Liver (tissue), 9 donors: ENCODE data around the gene RNU6-9. TPM values are rescaled to one million over a fixed set of nuclear protein-coding genes. Genes with fewer than 3 reads are reported as not detected.

ENCODE experiments used
- DNase-seq: peaks from one replicate; pipeline ENCODE4 v3.0.0-alpha.2; 2017; ENCODE audit warnings: low spot score
- H3K27ac ChIP-seq, 2 donors: one replicate each; pipeline ENCODE4 v1.7.0; 2013; ENCODE audit warnings: inconsistent platforms in 2 of 2, low read length in 2 of 2, control low read depth in 1 of 2, low read depth in 1 of 2, mild to moderate bottlenecking in 1 of 2
- H3K27me3 ChIP-seq, 4 donors: one replicate each; pipeline versions ENCODE4 v1.6.1 to v1.7.0; 2013; ENCODE audit warnings: low read length in 3 of 4, inconsistent platforms in 1 of 4, mild to moderate bottlenecking in 1 of 4, moderate library complexity in 1 of 4; ENCODE audit not compliant: control insufficient read depth in 4 of 4, insufficient read depth in 4 of 4
- H3K36me3 ChIP-seq, 4 donors: one replicate each; pipeline versions ENCODE4 v1.6.1 to v1.7.0; 2013; ENCODE audit warnings: low read length in 3 of 4, mild to moderate bottlenecking in 3 of 4, low read depth in 1 of 4, moderate library complexity in 1 of 4; ENCODE audit not compliant: control insufficient read depth in 4 of 4, insufficient read depth in 3 of 4
- H3K4me1 ChIP-seq, 4 donors: one replicate each; pipeline versions ENCODE4 v1.6.1 to v1.7.0; 2013; ENCODE audit warnings: low read length in 3 of 4, mild to moderate bottlenecking in 3 of 4, moderate library complexity in 1 of 4; ENCODE audit not compliant: control insufficient read depth in 4 of 4, insufficient read depth in 4 of 4
- H3K4me3 ChIP-seq, 3 donors: one replicate each; pipeline versions ENCODE4 v1.6.1 to v1.7.0; 2013; ENCODE audit warnings: low read length in 3 of 3, control low read depth in 1 of 3, low read depth in 1 of 3, mild to moderate bottlenecking in 1 of 3
- H3K9ac ChIP-seq, 2 donors: one replicate each; pipeline ENCODE4 v1.7.0; 2013; ENCODE audit warnings: low read length in 2 of 2, mild to moderate bottlenecking in 2 of 2, moderate library complexity in 2 of 2, control low read depth in 1 of 2, low read depth in 1 of 2
- H3K9me3 ChIP-seq, 4 donors: one replicate each; pipeline versions ENCODE4 v1.6.1 to v1.7.0; 2013; ENCODE audit warnings: low read length in 3 of 4; ENCODE audit not compliant: control insufficient read depth in 4 of 4
- CTCF ChIP-seq: fragments of 150-350 bp; IDR thresholded peaks from 2 replicates; pipeline ENCODE4 v1.5.1; 2017; ENCODE audit warnings: improper control_type of control experiment, low read depth, low read length; ENCODE audit not compliant: missing input control
- EGR1 ChIP-seq, 2 donors: IDR thresholded peaks; 2 replicates each; pipeline ENCODE4 v1.6.1; 2016 to 2018; ENCODE audit warnings: antibody characterized with exemption in 2 of 2, low read depth in 2 of 2
- FOXA1 ChIP-seq: IDR thresholded peaks from 2 replicates; pipeline ENCODE4 v1.6.1; 2016; ENCODE audit warnings: antibody characterized with exemption
- FOXA2 ChIP-seq: IDR thresholded peaks from 2 replicates; pipeline ENCODE4 v1.6.1; 2016; ENCODE audit warnings: antibody characterized with exemption
- GABPA ChIP-seq, 2 donors: IDR thresholded peaks in 1 of 2; conservative IDR thresholded peaks in 1 of 2; 2 replicates each; pipeline ENCODE4 v1.6.1; 2016; ENCODE audit warnings: antibody characterized with exemption in 2 of 2, mild to moderate bottlenecking in 1 of 2, moderate library complexity in 1 of 2
- HNF4A ChIP-seq, 2 donors: conservative IDR thresholded peaks; 2 replicates each; pipeline ENCODE4 v1.6.1; 2016; ENCODE audit warnings: antibody characterized with exemption in 2 of 2, mild to moderate bottlenecking in 2 of 2
- MAX ChIP-seq: IDR thresholded peaks from 2 replicates; pipeline ENCODE4 v1.6.1; 2016; ENCODE audit warnings: antibody characterized with exemption
- NR2F2 ChIP-seq: IDR thresholded peaks from 2 replicates; pipeline ENCODE4 v1.6.1; 2016; ENCODE audit warnings: antibody characterized with exemption
- REST ChIP-seq: IDR thresholded peaks from 2 replicates; pipeline ENCODE4 v1.6.1; 2016; ENCODE audit warnings: antibody characterized with exemption, mild to moderate bottlenecking
- RXRA ChIP-seq, 2 donors: IDR thresholded peaks; 2 replicates each; pipeline ENCODE4 v1.6.1; 2017 to 2018; ENCODE audit warnings: antibody characterized with exemption in 2 of 2, mild to moderate bottlenecking in 1 of 2
- ZBTB33 ChIP-seq: IDR thresholded peaks from 2 replicates; pipeline ENCODE4 v1.6.1; 2016; ENCODE audit warnings: antibody characterized with exemption
- WGBS: extraction: QIAGEN DNeasy Blood & Tissue Kit; methylation state at CpG from one replicate; pipeline ENCODE4 v1.1.7; 2013; 5-methylcytosine and 5-hydroxymethylcytosine counted together
- polyA plus RNA-seq, 2 donors: library from polyadenylated mRNA; stranded (reverse) in 1 of 2; unstranded in 1 of 2; fragments of 200-250 nt in 1 of 2; fragments of >200 nt in 1 of 2; fragmentation: Nextera tagmentation in 1 of 2; extraction: Ambion mirVana in 1 of 2; gene quantifications; one replicate each; pipeline versions ENCODE4 v1.2.1 to v1.2.3, GENCODE V29; 2013 to 2015
- total RNA-seq, 2 donors: library from RNA; depleted of rRNA; stranded (reverse); fragments of >200 nt; gene quantifications; one replicate each; pipeline ENCODE4 v1.2.3, GENCODE V29; 2014
- donor health status: healthy.
- donor health status: healthy.
- donor health status: healthy.
- donor health status: healthy.
- donor health status: healthy.

The RNU6-9 gene
- total and polyA plus RNA-seq, 4 donors, result not detected

GRCh38 chr19:911197-912033 lies 18.1 kb downstream of the RNU6-9 start:
- peak overlapping the region in 1 of 3 donors; percentile 98 for H3K4me3 ChIP-seq
- 91% methylated on average over 54 of the region's 54 CpGs for WGBS
- H3K36me3 ChIP-seq, result no peaks in the 10 kb centered on the region
- H3K9me3 ChIP-seq, result no peaks in the 10 kb centered on the region
- no peak overlapping the region for H3K27ac ChIP-seq
- H3K4me1 ChIP-seq, result peaks cover 0 to 7% (median 5%) of the 10 kb centered on the region in 4 donors
- no peak overlapping the region for H3K9ac ChIP-seq
- H3K27me3 ChIP-seq, result no peaks in the 10 kb centered on the region
- no peak for TF ChIP-seq GABPA (IDR thresholded peaks at IDR 0.05 in 1 of 2, conservative IDR thresholded peaks at IDR 0.05 in 1 of 2)
- no peak for TF ChIP-seq FOXA2
- no peak for TF ChIP-seq HNF4A (conservative IDR thresholded peaks at IDR 0.05)
- TF ChIP-seq ZBTB33, result no peak
- TF ChIP-seq NR2F2, result no peak
- TF ChIP-seq REST, result no peak
- DNase-seq, result no peak

GRCh38 chr19:912181-913079 lies 19.1 kb downstream of the RNU6-9 start:
- WGBS, result 9% methylated on average over 69 of the region's 69 CpGs
- H3K4me1 ChIP-seq, result peaks cover 0 to 10% (median 9%) of the 10 kb centered on the region in 4 donors

More at GRCh38 chr19:912181-913079, 19.1 kb downstream of the RNU6-9 start:
- H3K27me3 ChIP-seq, result no peaks in the 10 kb centered on the region
- DNase-seq, result no peak
- H3K36me3 ChIP-seq, result no peaks in the 10 kb centered on the region
- TF ChIP-seq MAX (no peak), EGR1 (IDR thresholded peaks at IDR 0.05; ENCODE audit: low read depth in 2 of 2) (no peak), RXRA (IDR thresholded peaks at IDR 0.05) (no peak), FOXA1 (no peak), FOXA2 (no peak), CTCF (no peak)
- peak overlapping the region; percentile 36 to 80 for H3K27ac ChIP-seq
- H3K4me3 ChIP-seq, result peak overlapping the region; percentile 64 to 98 (median 82)
- H3K9me3 ChIP-seq, result no peaks in the 10 kb centered on the region
- no peak overlapping the region for H3K9ac ChIP-seq
